Activated gamma-delta T cell (primary cell): ENCODE results near the gene TOGARAM2.

ENCODE experiments used
- DNase-seq: peaks from one replicate; lab custom pipeline; 2025; lab: John Stamatoyannopoulos, UW

TOGARAM2 gene

DNA sequence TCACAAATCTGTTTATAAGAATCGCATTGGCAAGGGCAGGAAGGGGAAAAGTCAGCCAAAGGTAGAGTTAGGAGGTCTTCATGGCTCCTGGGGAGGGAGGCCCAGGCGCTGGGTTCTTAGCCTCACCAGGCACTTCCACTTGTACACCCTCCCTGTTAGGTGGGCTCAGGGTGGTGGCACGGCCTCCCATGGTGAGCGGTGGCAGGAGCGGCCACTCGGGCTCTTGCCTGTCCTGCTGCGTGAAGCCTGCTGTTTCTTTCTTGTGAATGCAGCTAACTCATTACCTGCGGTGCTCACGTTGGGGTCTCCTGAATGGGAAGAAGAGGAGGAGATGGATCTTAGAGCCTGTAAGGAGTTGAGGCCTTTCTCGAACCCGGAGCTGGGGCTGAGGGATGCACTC is 40.8 kb downstream of the TOGARAM2 start:
- no peak for DNase-seq

DNA sequence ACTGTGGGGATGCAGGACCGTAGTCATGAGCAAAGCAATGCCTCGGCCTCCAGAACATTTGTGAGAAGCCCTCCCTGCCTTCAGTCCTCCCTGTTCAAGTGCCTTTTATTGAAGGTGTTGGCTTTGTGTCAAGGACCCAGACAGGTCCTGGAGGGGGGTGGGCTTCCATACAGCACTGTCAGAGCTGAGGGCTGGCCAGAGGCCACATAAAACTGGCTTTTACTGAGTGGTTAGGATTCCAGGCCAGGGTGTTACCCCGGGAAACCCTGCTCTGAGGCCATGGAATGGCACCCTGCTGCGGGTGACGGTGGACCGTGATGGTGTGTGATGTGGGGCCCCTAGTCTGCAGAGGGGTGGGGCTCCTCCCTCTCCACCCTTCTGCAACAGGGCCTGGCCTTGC is 41.6 kb downstream of the TOGARAM2 start:
- no peak for DNase-seq

DNA sequence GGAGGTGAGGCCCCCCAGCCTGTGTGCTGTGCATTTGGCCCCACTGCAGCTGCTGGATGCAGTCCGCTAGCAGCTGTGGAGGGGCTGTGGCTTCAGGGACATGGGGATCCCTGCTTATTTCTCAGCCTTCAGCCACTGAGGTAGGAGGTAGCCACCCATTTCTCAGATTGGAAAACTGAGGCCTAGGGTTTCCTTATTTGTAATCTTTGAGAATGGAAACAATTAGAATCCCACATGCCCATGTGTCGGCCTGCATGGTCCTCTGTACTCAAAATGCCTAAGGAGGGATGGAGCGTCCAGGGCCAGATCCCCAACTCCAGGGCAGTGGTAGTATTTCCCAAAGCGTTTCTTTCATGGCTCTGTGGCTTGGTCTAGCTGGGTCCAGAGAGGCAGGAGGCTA is 42.1 kb downstream of the TOGARAM2 start:
- no peak for DNase-seq

DNA sequence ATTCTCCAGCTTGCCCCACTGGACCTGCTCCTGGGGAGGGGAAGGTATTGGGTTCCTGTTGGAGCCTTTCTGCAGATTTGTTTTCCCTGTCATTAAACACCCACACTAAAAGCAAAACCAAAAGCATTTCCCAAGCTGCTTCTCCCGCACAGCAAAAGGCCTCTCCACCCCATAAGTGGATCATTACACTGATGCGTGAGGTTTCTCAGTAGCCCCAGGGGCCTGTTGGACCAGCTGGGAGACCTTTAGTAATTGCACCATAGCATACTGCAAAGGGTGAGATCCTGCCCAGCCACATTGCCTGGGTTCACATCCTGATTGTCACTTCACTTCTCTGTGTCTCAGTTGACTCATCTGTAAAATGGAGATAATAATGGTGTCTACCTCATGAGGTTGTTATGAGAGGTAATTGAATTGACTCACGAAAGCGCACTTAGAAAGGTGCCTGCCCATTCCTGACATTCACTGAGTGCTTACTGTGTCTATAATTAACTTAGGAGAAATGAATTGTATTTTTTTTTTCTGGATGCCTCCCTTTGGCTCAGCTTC is 43.9 kb downstream of the TOGARAM2 start:
- no peak for DNase-seq

DNA sequence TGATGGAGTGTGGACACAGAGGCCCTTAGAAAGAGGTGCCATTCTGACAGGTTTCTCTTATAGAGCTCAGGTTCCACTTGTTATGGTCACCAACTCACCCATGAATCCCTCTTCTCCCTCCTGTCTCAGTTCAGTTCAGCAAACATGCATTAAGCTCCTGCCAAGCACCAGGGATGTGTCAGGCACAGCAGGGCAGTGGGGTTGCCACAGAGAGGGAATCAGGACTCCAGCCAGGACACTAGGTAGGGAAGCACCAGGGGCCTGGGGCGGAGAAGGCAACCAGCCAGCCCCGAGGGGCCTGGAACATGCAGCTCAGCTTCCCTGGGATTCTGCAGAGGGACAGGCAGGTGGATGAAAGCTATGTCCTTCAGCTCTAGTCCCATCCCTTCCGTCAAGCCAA is 44.6 kb downstream of the TOGARAM2 start:
- no peak for DNase-seq

DNA sequence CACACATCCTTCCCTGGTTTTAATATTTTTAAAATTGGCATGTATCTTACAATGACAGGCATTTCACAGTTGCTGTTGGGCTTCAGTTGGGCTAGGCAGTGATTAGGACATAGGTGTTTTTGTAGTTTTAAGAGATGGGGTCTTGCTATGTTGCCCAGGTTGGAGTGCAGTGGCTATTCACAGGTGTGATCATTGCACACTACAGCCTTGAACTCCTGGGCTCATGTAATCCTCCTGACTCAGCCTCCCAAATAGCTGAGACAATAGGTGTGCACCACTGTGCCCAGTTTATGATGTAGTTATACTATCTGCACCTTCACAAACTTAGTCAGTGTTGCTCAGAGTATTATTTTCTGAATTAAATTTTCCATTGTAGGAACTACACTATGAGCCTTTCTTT is 49.9 kb downstream of the TOGARAM2 start:
- DNase-seq: no peak

DNA sequence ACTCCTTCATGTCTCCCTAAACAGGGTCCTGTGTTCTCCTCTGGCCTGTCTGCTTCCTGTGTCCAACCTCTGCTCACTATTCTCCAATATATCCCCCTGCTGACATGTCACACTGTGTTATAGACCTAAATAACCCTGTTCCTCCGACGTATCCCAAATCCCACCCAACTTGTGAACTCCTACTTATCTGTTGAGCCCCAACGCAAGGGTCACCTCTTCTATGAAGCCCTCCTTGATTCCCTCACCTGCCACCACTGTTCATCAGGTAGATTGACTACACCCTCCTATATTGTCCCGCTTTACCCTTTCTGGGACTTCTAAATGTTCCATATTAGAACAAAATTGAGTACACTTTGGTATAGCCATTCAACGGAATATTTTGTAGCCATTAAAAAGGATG is 51.1 kb downstream of the TOGARAM2 start:
- DNase-seq: no peak

DNA sequence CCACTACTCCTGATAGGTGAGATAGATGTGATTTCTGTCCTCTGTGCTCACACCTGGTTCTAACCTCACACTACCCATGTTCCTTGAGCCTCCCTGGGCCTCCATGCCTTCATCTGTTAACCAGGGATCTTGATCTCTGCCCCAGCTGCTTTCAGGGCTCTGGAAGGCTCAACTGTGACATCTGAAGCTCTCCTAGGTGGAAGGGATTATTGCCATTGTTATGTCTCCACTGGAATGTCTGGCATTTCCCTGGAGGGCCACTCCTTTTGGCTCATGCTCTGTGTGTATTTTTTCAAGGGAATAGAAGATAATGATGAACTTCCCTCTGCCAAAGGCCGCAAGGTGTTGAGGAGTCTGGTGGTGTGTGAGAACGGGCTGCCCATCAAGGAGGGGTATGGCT is 52.1 kb downstream of the TOGARAM2 start:
- DNase-seq: no peak

DNA sequence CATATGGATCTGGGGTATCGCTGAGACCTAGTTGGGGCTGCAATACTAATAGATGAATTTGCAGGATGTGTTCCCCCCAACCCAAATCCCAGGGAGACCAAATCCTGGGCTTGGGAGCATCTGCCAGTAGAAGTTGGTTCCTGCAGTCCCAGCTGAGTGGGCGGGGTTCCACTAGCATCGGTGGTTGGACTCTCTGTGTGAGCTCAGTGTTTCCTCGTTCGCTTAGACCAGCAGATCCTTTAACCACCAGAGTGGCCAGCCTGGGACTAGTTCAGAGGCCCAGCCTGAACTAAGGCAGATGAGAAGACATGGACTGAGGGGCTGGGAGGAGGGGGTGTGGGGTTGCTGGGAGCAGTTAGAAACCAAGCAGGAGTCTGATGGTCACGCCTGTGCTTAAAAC is 52.6 kb downstream of the TOGARAM2 start:
- no peak for DNase-seq

DNA sequence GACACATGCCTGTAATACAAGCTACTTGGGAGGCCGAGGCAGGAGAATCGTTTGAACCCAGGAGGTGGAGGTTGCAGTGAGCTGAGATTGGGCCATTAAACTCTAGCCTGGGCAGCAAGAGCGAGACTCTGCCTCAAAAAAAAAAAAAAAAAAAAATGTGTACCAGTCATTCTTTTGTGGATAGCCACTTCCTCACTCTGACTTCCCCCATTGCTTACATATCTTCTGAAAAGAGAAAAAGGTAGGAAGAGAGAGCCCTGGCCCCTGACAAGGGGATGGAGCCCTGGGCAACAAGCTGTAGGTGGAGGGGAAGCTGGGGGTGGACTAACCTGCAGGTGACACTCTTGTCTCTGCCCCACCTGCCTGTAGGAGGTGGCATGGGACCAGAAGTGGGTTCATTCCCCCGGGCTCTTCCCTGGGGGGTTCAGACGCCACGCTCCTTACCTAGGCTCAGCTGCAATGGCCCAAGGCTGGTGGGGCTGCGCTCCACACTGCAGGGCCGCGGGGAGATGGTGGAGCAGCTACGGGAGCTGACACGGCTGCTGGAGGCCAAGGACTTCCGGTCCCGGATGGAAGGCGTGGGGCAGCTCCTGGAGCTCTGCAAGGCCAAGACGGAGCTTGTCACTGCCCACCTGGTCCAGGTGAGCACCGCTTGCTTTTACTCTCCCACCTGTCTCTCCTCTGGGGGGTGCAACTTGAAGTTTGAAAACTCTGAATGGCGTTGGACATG is 54.1 kb downstream of the TOGARAM2 start:
- DNase-seq: no peak

DNA sequence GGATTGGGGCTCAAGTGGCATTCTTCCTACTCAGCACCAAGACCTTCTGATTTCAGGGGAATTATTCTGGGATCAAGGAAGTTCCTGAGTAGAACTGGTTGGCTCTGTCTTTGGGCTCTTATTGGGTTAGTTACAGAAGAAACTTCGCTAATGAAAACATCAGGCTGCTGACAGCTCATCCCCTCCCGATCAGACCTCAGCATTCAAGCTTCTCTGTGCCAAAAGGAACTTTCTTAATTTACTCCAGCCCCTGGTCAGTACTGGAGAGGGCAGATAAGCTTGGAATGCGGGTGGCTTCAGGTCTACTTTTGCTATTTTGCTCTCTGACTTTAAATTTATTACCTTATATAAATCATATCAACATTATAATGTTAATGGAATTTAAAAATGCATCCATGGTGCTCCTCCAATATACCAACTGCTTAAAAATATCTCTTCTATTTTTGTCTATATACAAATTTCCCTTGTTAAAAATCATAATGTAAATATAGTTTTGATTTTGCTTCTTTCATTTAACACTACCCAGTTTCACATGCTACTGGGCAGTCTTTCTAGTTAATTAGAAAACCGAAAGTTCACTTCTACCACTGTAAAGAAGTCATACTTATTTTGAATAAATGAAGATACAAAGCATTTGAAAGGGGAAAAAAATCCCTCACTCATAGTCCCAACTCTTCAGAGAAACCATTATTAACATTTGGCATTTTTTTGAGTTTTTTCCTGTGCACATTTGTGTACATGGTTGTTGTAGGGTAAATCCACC is 58.8 kb downstream of the TOGARAM2 start:
- DNase-seq: no peak

DNA sequence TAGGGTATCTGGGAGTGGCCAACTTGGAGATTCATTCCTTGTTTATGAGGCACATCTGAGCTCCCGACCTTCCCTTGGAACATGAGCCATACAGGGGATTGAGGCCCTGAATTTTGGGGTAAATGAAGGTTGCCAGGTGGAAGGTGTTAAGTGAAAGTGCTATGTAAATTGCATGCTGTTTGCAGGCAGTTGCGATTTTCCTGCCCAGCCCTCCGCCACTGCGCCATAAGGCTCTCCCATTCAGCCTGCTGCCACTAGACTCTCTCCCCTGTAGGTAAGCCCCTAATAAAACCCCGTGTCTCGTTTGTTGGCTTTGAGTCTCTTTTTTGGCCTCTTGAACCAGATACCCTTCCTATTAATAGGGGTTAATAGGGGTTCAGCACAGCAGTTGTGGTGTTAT is 59.5 kb downstream of the TOGARAM2 start:
- DNase-seq: no peak

DNA sequence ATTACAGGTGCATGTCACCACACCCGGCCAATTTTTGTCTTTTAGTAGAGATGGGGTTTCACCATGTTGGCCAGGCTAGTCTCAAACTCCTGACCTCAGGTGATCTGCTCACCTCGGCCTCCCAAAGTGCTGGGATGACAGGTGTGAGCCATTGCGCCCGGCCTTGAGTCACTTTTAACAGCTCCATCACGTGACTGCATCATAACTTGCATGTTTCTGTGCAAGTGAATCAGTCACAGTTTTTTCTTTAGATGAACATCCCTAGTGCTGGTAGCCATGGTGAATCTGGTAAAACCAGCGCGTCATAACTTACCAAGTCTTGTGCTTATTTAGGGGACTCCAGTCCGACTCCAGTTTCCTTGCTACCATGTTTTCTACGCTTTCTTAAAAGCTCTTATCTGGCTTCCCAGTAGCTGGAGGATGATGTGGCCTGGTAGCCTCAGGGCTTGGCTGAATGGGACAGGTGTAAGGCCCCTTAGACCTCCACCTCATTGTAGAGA is 60.1 kb downstream of the TOGARAM2 start:
- DNase-seq: no peak

DNA sequence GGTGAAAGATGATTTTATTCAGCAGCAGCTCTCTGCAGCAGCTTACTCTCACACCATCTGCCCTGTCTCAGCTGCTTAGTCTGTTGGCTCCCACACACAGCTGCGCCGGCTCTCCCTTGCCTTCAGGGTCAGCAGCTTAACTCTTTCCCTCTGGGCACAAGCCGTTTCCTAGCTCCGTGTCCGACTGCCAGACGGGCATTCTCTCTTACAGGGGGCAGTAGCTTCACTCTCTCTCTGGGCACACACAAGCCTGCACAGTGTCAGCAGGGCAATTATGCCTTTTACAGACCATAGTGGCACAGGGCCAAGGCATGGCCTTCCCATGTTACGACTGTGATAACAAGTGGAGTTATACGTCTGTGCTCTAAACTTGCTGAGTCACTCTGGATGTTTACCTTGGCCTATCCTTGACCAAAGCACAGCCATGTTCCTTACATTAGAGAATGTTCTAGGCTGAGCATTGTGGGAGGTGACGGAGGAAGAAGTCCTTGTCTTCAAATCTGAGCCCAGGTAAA is 61.5 kb downstream of the TOGARAM2 start:
- DNase-seq: no peak

DNA sequence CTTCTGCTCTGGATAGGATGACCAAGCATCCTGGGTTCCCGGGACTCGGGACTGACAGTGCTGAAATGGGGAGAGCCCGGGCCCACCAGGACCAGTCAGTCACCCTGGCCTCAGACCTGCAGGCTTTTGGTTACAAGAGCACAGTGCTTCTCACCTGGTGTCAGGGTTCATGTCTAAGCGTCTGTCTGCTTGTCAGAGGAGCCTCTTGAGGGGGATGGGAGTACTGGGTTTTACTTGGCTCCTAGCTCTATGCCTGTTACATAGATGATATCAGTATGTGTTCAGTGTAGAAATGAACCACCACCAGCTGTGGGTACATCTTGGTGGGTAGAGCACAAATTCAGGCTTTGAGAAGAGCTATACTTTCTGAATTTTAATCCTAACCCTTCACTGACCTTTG is 63.4 kb downstream of the TOGARAM2 start:
- no peak for DNase-seq

DNA sequence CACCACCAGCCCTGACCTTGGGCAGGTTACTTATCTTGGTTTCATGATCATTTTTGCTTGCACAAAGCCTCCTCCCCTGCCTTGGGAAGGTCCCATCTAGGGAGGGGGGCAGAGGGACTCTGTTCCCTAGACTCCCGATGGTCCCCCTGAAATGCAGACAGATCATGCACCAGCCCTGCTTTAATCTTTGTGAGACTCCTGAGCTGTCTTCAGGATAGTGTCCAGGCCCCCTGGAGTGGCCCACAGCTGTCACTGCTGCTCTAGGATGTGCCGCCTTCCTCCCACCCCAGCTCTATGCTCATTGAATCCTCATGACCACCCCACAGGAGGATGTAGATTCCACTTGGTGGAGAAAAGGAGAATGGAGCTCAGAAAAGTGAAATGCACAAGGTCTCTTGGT is 65.2 kb downstream of the TOGARAM2 start:
- no peak for DNase-seq

DNA sequence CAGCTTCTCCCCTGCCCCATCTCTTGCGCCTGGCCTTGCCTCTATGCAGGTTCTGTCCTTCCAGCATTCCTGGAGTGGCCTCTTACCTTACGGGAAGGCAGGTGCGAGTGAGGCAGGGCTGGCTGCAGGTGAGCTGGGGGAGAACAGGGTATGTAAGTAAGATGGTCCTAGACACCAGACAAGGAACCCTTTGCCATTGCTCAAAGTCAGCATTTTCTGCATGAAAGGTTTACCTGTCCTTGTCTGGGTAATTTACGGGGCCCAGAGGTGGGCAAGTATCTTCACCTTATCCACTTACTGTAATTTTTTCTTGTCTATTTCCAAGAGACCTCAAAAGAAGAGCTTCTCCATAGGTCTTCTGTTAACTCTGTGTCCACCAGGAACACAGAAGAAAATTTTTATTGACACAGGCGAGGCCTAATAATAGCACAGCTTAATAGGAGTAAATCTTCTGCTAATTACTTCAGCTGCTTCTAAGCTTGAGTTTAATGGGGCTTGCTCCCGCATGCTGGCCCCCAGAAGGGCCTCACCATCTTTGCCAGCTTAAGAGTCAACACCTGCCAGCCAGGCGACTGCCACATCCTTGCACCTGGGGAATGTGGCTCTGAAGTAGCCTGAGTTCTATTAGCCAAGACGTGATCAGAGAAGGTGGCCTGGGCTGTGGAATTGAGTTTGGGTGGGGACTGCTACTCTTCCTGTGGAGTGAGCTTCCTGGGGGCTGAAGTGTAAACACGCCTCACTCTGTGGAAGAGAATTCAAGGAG is 66.2 kb downstream of the TOGARAM2 start:
- no peak for DNase-seq

DNA sequence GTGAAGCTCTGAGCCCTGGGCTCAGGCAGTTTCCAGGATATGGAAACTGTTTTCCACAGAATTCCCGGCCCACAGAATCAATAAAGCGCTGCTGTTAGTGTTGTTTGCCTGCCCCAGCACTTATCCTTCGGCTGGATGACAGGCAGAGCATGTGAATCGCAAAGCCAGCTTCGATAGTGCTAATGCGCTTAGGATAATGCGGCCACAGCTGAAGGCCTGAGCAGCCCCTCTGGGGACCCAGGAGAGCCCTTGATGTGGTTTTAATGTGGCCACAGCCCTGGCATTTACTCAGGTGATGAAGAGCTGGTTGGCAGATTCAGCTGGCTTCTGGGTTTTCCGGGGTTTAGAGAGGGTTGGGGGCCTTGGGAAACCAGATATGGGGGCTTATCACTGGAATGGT is 69.5 kb downstream of the TOGARAM2 start:
- no peak for DNase-seq

DNA sequence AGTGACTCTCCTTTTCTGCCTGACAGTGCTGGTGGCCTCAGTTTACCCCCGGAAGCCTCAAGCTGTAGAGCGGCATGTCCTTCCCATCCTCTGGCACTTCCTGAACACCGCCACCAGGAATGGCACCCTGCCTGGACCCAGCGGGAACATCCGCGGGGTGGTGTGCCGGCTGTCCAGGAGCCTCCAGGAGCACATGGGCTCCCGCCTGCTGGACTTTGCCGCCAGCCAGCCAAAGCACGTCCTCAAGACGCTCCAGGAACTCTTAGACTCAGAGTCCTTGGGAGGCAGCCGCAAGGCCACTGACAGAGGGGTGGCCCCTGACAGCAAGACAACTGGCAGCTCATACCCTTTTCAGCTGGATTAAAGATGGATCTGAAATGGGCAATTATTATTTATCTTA is 70.6 kb downstream of the TOGARAM2 start:
- no peak for DNase-seq

DNA sequence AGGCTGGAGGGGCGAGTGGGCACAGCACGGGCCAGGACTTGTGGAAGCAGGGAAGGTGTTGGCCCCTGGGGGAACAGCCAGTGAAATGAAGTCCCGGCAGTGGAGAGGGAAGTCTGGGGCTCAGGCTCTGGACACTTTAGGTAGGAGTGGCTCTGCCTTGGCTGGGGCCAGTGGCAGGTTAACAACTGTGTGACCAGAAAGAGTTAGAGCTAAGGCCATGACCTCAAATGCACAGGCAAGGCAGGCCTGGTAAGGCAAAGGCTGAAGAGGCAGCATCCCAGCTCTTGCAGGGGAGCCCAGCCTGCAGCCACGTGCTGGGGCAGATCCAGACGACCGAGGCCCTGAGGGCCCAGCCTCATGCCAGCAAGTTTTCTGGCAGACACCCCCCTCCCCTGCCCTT is 71.7 kb downstream of the TOGARAM2 start:
- DNase-seq: no peak

DNA sequence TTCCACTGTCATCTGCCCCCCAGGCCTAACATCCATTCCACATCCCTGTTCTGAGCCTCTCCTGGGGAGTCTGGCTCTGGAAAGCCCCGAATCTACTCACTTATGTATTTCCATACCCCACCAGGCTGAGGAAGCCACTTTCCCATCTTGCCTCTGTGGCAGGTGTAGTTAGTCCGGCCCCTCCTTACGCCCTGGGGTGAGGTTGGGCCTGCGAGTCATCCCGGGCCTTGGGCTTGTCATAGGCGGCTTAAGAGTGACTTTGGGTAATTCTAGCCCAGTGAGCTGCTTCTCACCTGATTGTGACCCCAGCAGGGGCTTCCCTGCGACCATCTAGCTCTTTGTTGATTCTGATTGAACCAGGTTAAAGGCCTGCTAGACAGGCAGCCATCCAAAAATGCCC is 72.1 kb downstream of the TOGARAM2 start:
- DNase-seq: no peak
